GM12878 (cell line): ENCODE data around the gene NDUFA7. TPM values are rescaled to one million over a fixed set of nuclear protein-coding genes. Genes with fewer than 3 reads are reported as not detected.

ENCODE experiments used
- ATAC-seq: fragments of 200-7000 bp; cut with Tn5 transposase; 3 replicates; pipeline ENCODE4 v1.9.1; 2020; ENCODE audit warnings: mild to moderate bottlenecking, moderate library complexity
- BruUV-seq: library from RNA; stranded (reverse); fragments of 400-500 nt; replicated peaks from 2 replicates; lab custom pipeline; 2021; lab: Mats Ljungman, UMichigan
- CTCF ChIA-PET: fragments of 300-600 bp; sonication (Branson Sonifier 250); formaldehyde crosslinking; extraction: SDS; loops from one replicate; lab custom pipeline; 2021; ENCODE audit warnings: inconsistent platforms; lab: Yijun Ruan, JAX
- POLR2A ChIA-PET: fragments of 350-600 bp; formaldehyde crosslinking; extraction: SDS; loops from one replicate; lab custom pipeline; 2021; ENCODE audit warnings: inconsistent platforms; lab: Charles Lee
- RAD21 ChIA-PET: fragments of 300-600 bp; sonication (Branson Sonifier 250); formaldehyde crosslinking; loops from one replicate; lab custom pipeline; 2023; ENCODE audit warnings: antibody characterized with exemption; ENCODE audit not compliant: unreplicated experiment; lab: Charles Lee
- SMC1A ChIA-PET: fragments of 300-600 bp; sonication (Branson Sonifier 250); formaldehyde crosslinking; loops from one replicate; lab custom pipeline; 2023; ENCODE audit not compliant: unreplicated experiment, uncharacterized antibody; lab: Charles Lee
- DNase-seq: peaks from one replicate; pipeline ENCODE4 v3.0.0-alpha.2; 2011; ENCODE audit warnings: low read depth, low spot score
- FAIRE-seq: peaks from 3 replicates; lab custom pipeline; 2011; peaks lifted over from hg19 to GRCh38; lab: Jason Lieb, UNC
- H2AFZ ChIP-seq: 2 replicates; pipeline ENCODE4 v1.6.0; 2011; ENCODE audit warnings: low read depth, low read length, control low read depth; ENCODE audit not compliant: control insufficient read depth
- H3K27ac ChIP-seq: 2 replicates; pipeline ENCODE4 v1.5.1; 2011; ENCODE audit warnings: control low read depth; ENCODE audit not compliant: control insufficient read depth, insufficient read depth
- H3K27me3 ChIP-seq, 2 experiments: replicated peaks in 1 of 2; 2 replicates each; pipeline versions ENCODE4 v1.6.0 to v1.6.1; 2011; ENCODE audit warnings: low read length in 1 of 2; ENCODE audit not compliant: control insufficient read depth in 2 of 2, insufficient read depth in 2 of 2
- H3K36me3 ChIP-seq, 2 experiments: 2 replicates each; pipeline ENCODE4 v1.5.1; 2011; ENCODE audit warnings: low read length in 1 of 2; ENCODE audit not compliant: control insufficient read depth in 2 of 2, insufficient read depth in 2 of 2
- H3K4me1 ChIP-seq: 2 replicates; pipeline ENCODE4 v1.6.1; 2011; ENCODE audit warnings: mild to moderate bottlenecking, low read length, moderate library complexity, mixed read lengths; ENCODE audit not compliant: control insufficient read depth, insufficient read depth
- H3K4me2 ChIP-seq: 2 replicates; pipeline ENCODE4 v1.6.0; 2011; ENCODE audit warnings: control low read depth; ENCODE audit not compliant: control insufficient read depth, insufficient read depth
- H3K4me3 ChIP-seq: fragments of 200-600 bp; sonication (generic); 2 replicates; pipeline ENCODE4 v1.5.1; 2016
- H3K79me2 ChIP-seq: 2 replicates; pipeline ENCODE4 v1.6.0; 2011; ENCODE audit warnings: low read length; ENCODE audit not compliant: control insufficient read depth, insufficient read depth
- H3K9ac ChIP-seq: 2 replicates; pipeline ENCODE4 v1.8.0; 2011; ENCODE audit warnings: low read length, control low read depth, mixed read lengths; ENCODE audit not compliant: control insufficient read depth, insufficient read depth
- H3K9me3 ChIP-seq: replicated peaks from 3 replicates; pipeline ENCODE4 v1.5.1; 2011; ENCODE audit warnings: mild to moderate bottlenecking, low read length; ENCODE audit not compliant: control insufficient read depth, insufficient read depth
- H4K20me1 ChIP-seq: 2 replicates; pipeline ENCODE4 v1.6.0; 2011; ENCODE audit not compliant: control insufficient read depth, insufficient read depth
- ATF2 ChIP-seq: IDR thresholded peaks from 2 replicates; pipeline ENCODE4 v1.6.1; 2012; ENCODE audit warnings: low read length, inconsistent platforms
- BACH1 ChIP-seq: fragments of 450-650 bp; IDR thresholded peaks from 2 replicates; pipeline ENCODE4 v1.6.1; 2017; ENCODE audit warnings: mild to moderate bottlenecking, borderline replicate concordance
- BCLAF1 ChIP-seq: fragments of 450-650 bp; IDR thresholded peaks from 2 replicates; pipeline ENCODE4 v1.6.1; 2017; ENCODE audit warnings: antibody characterized with exemption, mild to moderate bottlenecking, moderate library complexity
- ESRRA ChIP-seq: IDR thresholded peaks from 2 replicates; pipeline ENCODE4 v1.6.1; 2012; ENCODE audit warnings: mild to moderate bottlenecking, low read length, improper control_type of control experiment
- HCFC1 ChIP-seq: fragments of 150-350 bp; IDR thresholded peaks from 2 replicates; pipeline ENCODE4 v1.6.1; 2014; ENCODE audit warnings: low read length
- IRF5 ChIP-seq: fragments of 450-650 bp; IDR thresholded peaks from 2 replicates; pipeline ENCODE4 v1.6.1; 2017; ENCODE audit warnings: borderline replicate concordance
- KAT2A ChIP-seq: conservative IDR thresholded peaks from 2 replicates; pipeline ENCODE4 v1.6.1; 2011; ENCODE audit warnings: low read depth, low read length; ENCODE audit not compliant: control insufficient read depth
- MXI1 ChIP-seq: fragments of 150-350 bp; IDR thresholded peaks from 2 replicates; pipeline ENCODE4 v1.6.1; 2011; ENCODE audit warnings: low read depth, mild to moderate bottlenecking, inconsistent platforms, low read length, improper control_type of control experiment
- MYB ChIP-seq: fragments of 150-350 bp; IDR thresholded peaks from 2 replicates; pipeline ENCODE4 v1.6.1; 2014; ENCODE audit warnings: mild to moderate bottlenecking, low read depth, low read length, borderline replicate concordance
- PRDM15 ChIP-seq: fragments of 450-650 bp; formaldehyde crosslinking; IDR thresholded peaks from 2 replicates; pipeline ENCODE4 v1.4.0; 2020; ENCODE audit warnings: mild to moderate bottlenecking, moderate library complexity
- USF2 ChIP-seq: IDR thresholded peaks from 2 replicates; pipeline ENCODE4 v1.6.1; 2011; ENCODE audit warnings: low read depth, low read length, improper control_type of control experiment, borderline replicate concordance
- WRNIP1 ChIP-seq: IDR thresholded peaks from 2 replicates; pipeline ENCODE4 v1.6.1; 2011; ENCODE audit warnings: low read depth, low read length, improper control_type of control experiment, borderline replicate concordance
- YY1 ChIP-seq: IDR thresholded peaks from 2 replicates; pipeline ENCODE4 v1.6.1; 2011; ENCODE audit warnings: low read depth, mild to moderate bottlenecking, low read length
- WGBS: methylation state at CpG from one replicate; pipeline ENCODE4 v1.1.6; 2016; ENCODE audit warnings: low lambda C conversion rate; ENCODE audit not compliant: insufficient replicate concordance, insufficient coverage; ENCODE audit errors: missing lambda C conversion rate; 5-methylcytosine and 5-hydroxymethylcytosine counted together
- in situ Hi-C: fragments of 300-500 bp; cut with MboI; formaldehyde crosslinking; loops from 9 replicates; pipeline ENCODE4 v1.14.3; 2018; ENCODE audit warnings: mixed read lengths
- intact Hi-C: fragments of 100-400 bp; cut with micrococcal nuclease; formaldehyde crosslinking; loops from one replicate; pipeline ENCODE4 v1.14.2; 2022; ENCODE audit not compliant: unreplicated experiment
- polyA plus RNA-seq, 11 experiments: library from polyadenylated mRNA; depleted of rRNA in 4 of 11; unstranded in 6 of 11; stranded (reverse) in 5 of 11; fragments of >200 nt; fragmentation: Nextera tagmentation in 4 of 11; fragmentation: Illumina TruSeq in 1 of 11; extraction: Ambion mirVana in 4 of 11; extraction: Trizol in 1 of 11; gene quantifications; 1 replicate in 1 of 11; 2 replicates in 10 of 11; pipeline versions ENCODE4 v1.2.1 to v1.2.3, GENCODE V29; 2011 to 2016; ENCODE audit warnings: inconsistent platforms in 2 of 11, missing spikeins in 2 of 11, low read depth in 1 of 11
- total RNA-seq, 4 experiments: library from RNA; depleted of rRNA in 3 of 4; stranded (reverse); fragments of >200 nt in 3 of 4; fragmentation: Illumina TruSeq in 1 of 4; extraction: Trizol in 1 of 4; gene quantifications; 2 replicates each; pipeline versions ENCODE4 v1.2.1 to v1.2.3, GENCODE V29; 2013 to 2021

NDUFA7 gene
- total and polyA plus RNA-seq, 10 of the 15 experiments (the other 5 are each of a cell fraction or from before 2014, with no cell fraction given) = 79.0 to 360 (median 174) TPM

GRCh38 chr19:8331263-8331845 lies 10.2 kb upstream of the NDUFA7 start:
- H3K9ac ChIP-seq = no peak overlapping the region
- H3K36me3 ChIP-seq = no peaks in the 10 kb centered on the region
- no peak overlapping the region for H2AFZ ChIP-seq
- DNase-seq = no peak
- intact Hi-C loops (no loop called here), in situ Hi-C loops (no loop called here)
- H3K9me3 ChIP-seq = no peaks in the 10 kb centered on the region
- SMC1A ChIA-PET = interaction anchor here (0.5 kb wide), 1 partner anchor 145 kb away, joined by 3 read pairs; no protein-coding TSS in a partner anchor
- ATAC-seq = no peak
- peaks cover 2 to 5% of the 10 kb centered on the region in 2 experiments; a peak in 3 of 4 replicates for H3K27me3 ChIP-seq
- no peak overlapping the region for H3K4me3 ChIP-seq
- H3K4me1 ChIP-seq = peaks cover 2% of the 10 kb centered on the region; the same call in 1 of the 2 replicates
- POLR2A ChIA-PET = interaction anchor here (0.6 kb wide), 1 partner anchor 94 kb away, joined by 5 read pairs; no protein-coding TSS in a partner anchor
- BruUV-seq = no TSS peak
- H4K20me1 ChIP-seq = no peaks in the 10 kb centered on the region
- 38% methylated on average over 8 of the region's 8 CpGs for WGBS
- no peak overlapping the region for H3K27ac ChIP-seq
- RAD21 ChIA-PET = interaction anchor here (0.7 kb wide), 1 partner anchor 64 kb away, joined by 4 read pairs; no protein-coding TSS in a partner anchor
- CTCF ChIA-PET = interaction anchor here (1.0 kb wide), 1 partner anchor 23 kb away, joined by 3 read pairs; no protein-coding TSS in a partner anchor
- TF ChIP-seq HCFC1 (no peak), ESRRA (no peak), BCLAF1 (no peak), WRNIP1 (no peak), ATF2 (no peak), IRF5 (no peak), KAT2A (no peak), YY1 (no peak), MXI1 (no peak), BACH1 (no peak), PRDM15 (no peak), USF2 (no peak), MYB (no peak)
- no peak for FAIRE-seq
- no peaks in the 10 kb centered on the region for H3K79me2 ChIP-seq
- no peak overlapping the region for H3K4me2 ChIP-seq
